SK-N-MC (cell line): Measurements from ENCODE around the gene ENTPD6.

Source experiments
- EZH2 ChIP-seq: fragments of 200-600 bp; sonication (generic); IDR thresholded peaks from one replicate; pipeline ENCODE4 v1.6.1; 2017; ENCODE audit warnings: antibody characterized with exemption
- FOXP2 ChIP-seq: optimal IDR thresholded peaks from 2 replicates; pipeline ENCODE3; 2011; ENCODE audit warnings: mild to moderate bottlenecking, moderate library complexity; ENCODE audit not compliant: insufficient read depth; ENCODE audit errors: extremely low read length, control extremely low read depth
- POLR2AphosphoS5 ChIP-seq: IDR thresholded peaks from 2 replicates; pipeline ENCODE4 v1.6.1; 2012; ENCODE audit warnings: mild to moderate bottlenecking, low read depth, low read length, borderline replicate concordance

DNA sequence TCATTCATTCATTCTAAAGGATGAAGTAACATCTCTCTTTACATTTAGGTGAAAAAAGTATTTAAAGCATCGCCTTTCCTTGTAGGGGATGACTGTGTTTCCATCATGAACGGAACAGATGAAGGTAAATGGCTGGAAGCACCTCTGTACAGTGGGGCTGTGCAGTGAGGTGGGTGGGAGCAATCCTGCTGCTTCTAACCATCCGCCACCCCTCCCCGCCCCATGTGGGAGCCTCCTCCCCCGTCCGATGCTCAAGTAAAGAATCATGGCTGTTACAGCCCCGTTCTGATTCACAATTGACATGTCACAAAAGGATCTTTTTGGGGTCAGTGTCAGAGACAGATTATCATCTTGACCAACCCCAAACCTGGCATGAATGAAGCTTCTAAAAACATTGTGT, 19.3 kb downstream of the ENTPD6 start:
- TF ChIP-seq EZH2 = no peak
- TF ChIP-seq POLR2AphosphoS5 = no peak
- TF ChIP-seq FOXP2 = no peak
